ENCODE data around the gene UAP1. TPM values are rescaled to one million over a fixed set of nuclear protein-coding genes. Genes with fewer than 3 reads are reported as not detected.

UAP1 gene
- polyA plus RNA-seq, 1 of the 3 experiments (the other 2 are of a cell fraction): 32.3 TPM

DNA sequence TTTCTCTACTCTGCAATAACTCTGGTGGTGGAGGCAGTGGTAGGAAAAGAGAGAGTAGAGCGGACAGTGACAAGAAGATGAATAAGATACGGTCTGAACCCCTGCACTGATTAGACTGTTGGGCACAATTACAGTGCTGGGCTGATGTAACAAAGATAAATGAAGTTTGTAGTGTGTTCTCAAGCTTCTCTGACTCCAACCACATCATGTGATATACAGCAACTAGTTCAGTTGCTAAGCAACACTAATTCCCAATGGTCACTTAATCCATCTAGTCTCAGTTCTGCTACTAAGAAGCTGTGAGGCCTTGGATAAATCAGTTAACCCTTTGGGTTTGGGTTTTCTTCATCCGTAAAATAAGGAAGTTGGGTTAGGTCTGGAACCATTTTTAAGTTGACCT lies 88.1 kb downstream of the UAP1 start:
- Histone ChIP-seq H3K9me2 (no peaks in the 10 kb centered on the region), H4K20me1 (ENCODE audit: insufficient read depth) (peaks cover 96% of the 10 kb centered on the region), H3K4me1 (ENCODE audit: control insufficient read depth in 1 of 2, insufficient read depth in 2 of 2, low read depth in 1 of 2, low read length in 1 of 2) (peaks cover 0 to 26% of the 10 kb centered on the region in 2 experiments; a peak in 1 of 4 replicates), H3F3A (replicated peaks; ENCODE audit: insufficient read depth) (peaks cover 8% of the 10 kb centered on the region), H3K9ac (no peak overlapping the region), H3K36me3 (replicated peaks in 1 of 2; ENCODE audit: control insufficient read depth in 1 of 2, insufficient read depth in 2 of 2, low read length in 1 of 2) (peaks cover 9 to 23% of the 10 kb centered on the region in 2 experiments), H3K27me3 (ENCODE audit: insufficient read depth) (no peaks in the 10 kb centered on the region), H3K27ac (ENCODE audit: low read depth in 2 of 2, low read length in 1 of 2) (no peak overlapping the region), H3K4me3 (ENCODE audit: low read depth in 2 of 2, low read length in 1 of 2) (no peak overlapping the region), H2AFZ (ENCODE audit: low read depth) (no peak overlapping the region), H3K4me2 (no peak overlapping the region), H3K79me2 (ENCODE audit: insufficient read depth) (peaks cover 100% of the 10 kb centered on the region), H3K9me3 (no peaks in the 10 kb centered on the region)
- TF ChIP-seq POLR2AphosphoS5 (IDR thresholded peaks at IDR 0.05; ENCODE audit: low read depth, low read length): no peak
- no peak for TF ChIP-seq TAF1 (IDR thresholded peaks at IDR 0.05; ENCODE audit: borderline replicate concordance, low read depth, low read length)
- no peak for TF ChIP-seq RFX5 (IDR thresholded peaks at IDR 0.05; ENCODE audit: low read length)
- CTCF ChIA-PET: no interaction called here
- POLR2A ChIA-PET: no interaction called here
- DNase-seq: no peak
- 89% methylated on average over 3 of the region's 3 CpGs for WGBS (ENCODE audit: low lambda C conversion rate)

Small RNA genes lying within 50 kb of the gene (small RNA-seq; reads per million reads assigned to genes)
- gene UQCRBP2: 0 reads per million in 7 experiments

Other genes with a start within 250 kb of the UAP1 start
- gene SPATA46, start 184.9 kb upstream of the UAP1 start, polyA plus RNA-seq (2012; rRNA removed): not detected in 2 replicates
- 0.03 and 0.05 TPM in 2 replicates for gene C1orf226, start 180.0 kb upstream of the UAP1 start, polyA plus RNA-seq (2012; rRNA removed)
- not detected in 2 replicates for gene SH2D1B, start 149.6 kb upstream of the UAP1 start, polyA plus RNA-seq (2012; rRNA removed)
- 7.4 and 12.3 TPM in 2 replicates for gene UHMK1, start 63.9 kb upstream of the UAP1 start, polyA plus RNA-seq (2012; rRNA removed)
- gene DDR2, start 70.7 kb downstream of the UAP1 start, polyA plus RNA-seq (2012; rRNA removed): 34.0 and 55.4 TPM in 2 replicates
- gene HSD17B7, start 229.0 kb downstream of the UAP1 start, polyA plus RNA-seq (2012; rRNA removed): 12.0 and 14.5 TPM in 2 replicates

Data from SK-N-SH (cell line).